GM19035 (cell line): ENCODE measurements around the gene ZFYVE28.
"Not testable (repeated sequence)": the region's sequence is repeated elsewhere in the genome, so short reads cannot be mapped to it uniquely, and the experiment has no call there.

Experiments
- ATAC-seq: cut with Tn5 transposase; IDR thresholded peaks from one replicate; pipeline ENCODE4 v1.9.1; 2021; ENCODE audit not compliant: unreplicated experiment

Gene ZFYVE28

GRCh38 chr4:2275546-2276251 lies 142.7 kb downstream of the ZFYVE28 start:
- no peak for ATAC-seq

- ATAC-seq, result not testable (repeated sequence)
Observed at GRCh38 chr4:2275044-2275397, 143.4 kb downstream of the ZFYVE28 start.

- ATAC-seq, result no peak
Observed at GRCh38 chr4:2274320-2275043, 144.0 kb downstream of the ZFYVE28 start.

- ATAC-seq, result no peak
Observed at GRCh38 chr4:2273657-2274319, 144.7 kb downstream of the ZFYVE28 start.

GRCh38 chr4:2273221-2273620 lies 145.2 kb downstream of the ZFYVE28 start:
- no peak for ATAC-seq

GRCh38 chr4:2272828-2273120 lies 145.7 kb downstream of the ZFYVE28 start:
- no peak for ATAC-seq

- ATAC-seq, result no peak
Observed at GRCh38 chr4:2272026-2272827, 146.2 kb downstream of the ZFYVE28 start.

GRCh38 chr4:2271279-2272025 lies 147.0 kb downstream of the ZFYVE28 start:
- ATAC-seq, result no peak

- ATAC-seq, result no peak
Observed at GRCh38 chr4:2270341-2271165, 147.9 kb downstream of the ZFYVE28 start.

GRCh38 chr4:2269618-2270163 lies 148.8 kb downstream of the ZFYVE28 start:
- no peak for ATAC-seq

GRCh38 chr4:2269206-2269531 lies 149.3 kb downstream of the ZFYVE28 start:
- ATAC-seq, result no peak

- ATAC-seq, result no peak
Observed at GRCh38 chr4:2268357-2269205, 149.9 kb downstream of the ZFYVE28 start.

- no peak for ATAC-seq
Observed at GRCh38 chr4:2267841-2268240, 150.6 kb downstream of the ZFYVE28 start.

- ATAC-seq, result no peak
Observed at GRCh38 chr4:2267320-2267811, 151.1 kb downstream of the ZFYVE28 start.

GRCh38 chr4:2266821-2267220 lies 151.6 kb downstream of the ZFYVE28 start:
- ATAC-seq, result no peak

GRCh38 chr4:2266181-2266580 lies 152.3 kb downstream of the ZFYVE28 start:
- ATAC-seq, result no peak

GRCh38 chr4:2265113-2266110 lies 153.0 kb downstream of the ZFYVE28 start:
- ATAC-seq, result no peak
